Mucosa of descending colon (tissue), 3 donors: ENCODE results near the gene SRSF7. TPM values are rescaled to one million over a fixed set of nuclear protein-coding genes. Genes with fewer than 3 reads are reported as not detected.

Experiments
- ATAC-seq: fragments of 200-7000 bp; cut with Tn5 transposase; one replicate; pipeline ENCODE4 v1.9.1; 2020; ENCODE audit warnings: mild to moderate bottlenecking, moderate library complexity
- DNase-seq, 3 donors: peaks; one replicate each; pipeline ENCODE4 v3.0.0-alpha.2; 2020
- H3K36me3 ChIP-seq: fragments of 200-600 bp; one replicate; pipeline ENCODE4 v1.8.0; 2021; ENCODE audit warnings: low read depth, mild to moderate bottlenecking
- H3K4me1 ChIP-seq: fragments of 200-600 bp; one replicate; pipeline ENCODE4 v1.8.0; 2021; ENCODE audit warnings: low read depth, mild to moderate bottlenecking
- H3K4me3 ChIP-seq: fragments of 200-600 bp; one replicate; pipeline ENCODE4 v1.8.0; 2021; ENCODE audit warnings: mild to moderate bottlenecking
- H3K9me3 ChIP-seq: fragments of 200-600 bp; one replicate; pipeline ENCODE4 v1.8.0; 2021; ENCODE audit warnings: mild to moderate bottlenecking
- intact Hi-C, 2 donors: fragments of 100-400 bp; cut with DNase I in 1 of 2; cut with micrococcal nuclease in 1 of 2; formaldehyde crosslinking; loops; one replicate each; pipeline versions ENCODE4 v1.11.0 to v1.11.1; 2022; cut with DNase I, micrococcal nuclease
- total RNA-seq, 3 donors: library from RNA; stranded (reverse); fragmentation: NEBNext Ultra II Directional in 2 of 3; extraction: Animal tissue kit (Norgen Biotek cat#: 25700) in 2 of 3; gene quantifications; one replicate each; pipeline versions ENCODE4 v1.2.1 to v1.2.4, GENCODE V29; 2021 to 2023
- TF ChIP-seq, protein P1 (sequence below): fragments of 200-600 bp; IDR thresholded peaks from one replicate; pipeline ENCODE4 v1.8.0; 2022; ENCODE audit warnings: antibody characterized with exemption, mild to moderate bottlenecking
- donor health status: DM: no; HTN: no; CAD: no; lungs with moderate emphysema.
- donor health status: DM: no; HTN: no; CAD: no.
- donor health status: DM: no; HTN: yes; CAD: no.

The SRSF7 gene
- total RNA-seq, 3 donors from 2014 or later, result 91.3 to 130 (median 113) TPM

DNA sequence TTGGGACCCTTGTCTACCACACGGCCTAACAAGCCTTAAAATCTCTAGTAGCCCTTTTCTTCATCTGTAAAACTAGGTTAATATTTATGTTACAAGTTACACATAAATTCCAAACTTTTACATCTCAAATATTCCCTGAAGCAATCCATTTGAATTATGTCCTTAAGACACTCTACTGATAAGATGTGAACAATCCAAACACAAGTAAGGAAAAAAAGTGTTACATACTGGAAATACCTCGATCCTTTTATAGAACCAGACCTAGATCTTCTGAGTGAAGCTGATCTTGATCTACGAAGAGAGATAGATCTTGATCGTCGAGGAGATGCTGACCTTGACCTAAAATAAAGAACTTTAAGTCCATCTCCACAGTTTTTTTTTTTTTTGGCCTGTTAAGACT is 3.3 kb downstream of the SRSF7 start:
- TF ChIP-seq, protein P1, sequence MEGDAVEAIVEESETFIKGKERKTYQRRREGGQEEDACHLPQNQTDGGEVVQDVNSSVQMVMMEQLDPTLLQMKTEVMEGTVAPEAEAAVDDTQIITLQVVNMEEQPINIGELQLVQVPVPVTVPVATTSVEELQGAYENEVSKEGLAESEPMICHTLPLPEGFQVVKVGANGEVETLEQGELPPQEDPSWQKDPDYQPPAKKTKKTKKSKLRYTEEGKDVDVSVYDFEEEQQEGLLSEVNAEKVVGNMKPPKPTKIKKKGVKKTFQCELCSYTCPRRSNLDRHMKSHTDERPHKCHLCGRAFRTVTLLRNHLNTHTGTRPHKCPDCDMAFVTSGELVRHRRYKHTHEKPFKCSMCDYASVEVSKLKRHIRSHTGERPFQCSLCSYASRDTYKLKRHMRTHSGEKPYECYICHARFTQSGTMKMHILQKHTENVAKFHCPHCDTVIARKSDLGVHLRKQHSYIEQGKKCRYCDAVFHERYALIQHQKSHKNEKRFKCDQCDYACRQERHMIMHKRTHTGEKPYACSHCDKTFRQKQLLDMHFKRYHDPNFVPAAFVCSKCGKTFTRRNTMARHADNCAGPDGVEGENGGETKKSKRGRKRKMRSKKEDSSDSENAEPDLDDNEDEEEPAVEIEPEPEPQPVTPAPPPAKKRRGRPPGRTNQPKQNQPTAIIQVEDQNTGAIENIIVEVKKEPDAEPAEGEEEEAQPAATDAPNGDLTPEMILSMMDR, result no peak
- ATAC-seq, result no peak
- DNase-seq, result no peak
- Histone ChIP-seq H3K4me3 (no peak overlapping the region), H3K36me3 (no peaks in the 10 kb centered on the region), H3K9me3 (no peaks in the 10 kb centered on the region), H3K4me1 (peaks cover 21% of the 10 kb centered on the region)
- intact Hi-C loops, result no loop called here

DNA sequence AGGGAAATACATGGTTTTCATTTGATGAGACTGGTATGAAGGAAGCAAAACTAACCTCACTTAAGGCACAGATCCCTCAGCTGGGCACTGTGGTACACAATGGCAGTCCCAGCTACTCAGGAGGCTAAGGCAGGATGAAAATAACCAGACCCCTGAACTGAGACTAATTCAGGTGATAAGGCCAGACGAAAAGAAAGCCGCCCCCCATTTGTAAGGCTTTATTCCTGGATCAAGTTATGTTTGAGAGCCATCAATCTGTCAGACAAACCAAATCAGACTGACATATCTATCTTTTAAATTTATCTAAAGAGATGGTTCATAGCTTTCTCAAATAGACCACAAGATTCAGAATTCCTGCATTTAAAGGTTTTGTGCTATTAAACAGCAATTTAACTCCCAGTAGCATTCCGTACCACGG is 4.1 kb downstream of the SRSF7 start:
- Histone ChIP-seq H3K4me3 (no peak overlapping the region), H3K9me3 (no peaks in the 10 kb centered on the region), H3K4me1 (peaks cover 28% of the 10 kb centered on the region), H3K36me3 (no peaks in the 10 kb centered on the region)
- intact Hi-C loops, result no loop called here
- ATAC-seq (no peak), DNase-seq (no peak)
- TF ChIP-seq, protein P1, result no peak

DNA sequence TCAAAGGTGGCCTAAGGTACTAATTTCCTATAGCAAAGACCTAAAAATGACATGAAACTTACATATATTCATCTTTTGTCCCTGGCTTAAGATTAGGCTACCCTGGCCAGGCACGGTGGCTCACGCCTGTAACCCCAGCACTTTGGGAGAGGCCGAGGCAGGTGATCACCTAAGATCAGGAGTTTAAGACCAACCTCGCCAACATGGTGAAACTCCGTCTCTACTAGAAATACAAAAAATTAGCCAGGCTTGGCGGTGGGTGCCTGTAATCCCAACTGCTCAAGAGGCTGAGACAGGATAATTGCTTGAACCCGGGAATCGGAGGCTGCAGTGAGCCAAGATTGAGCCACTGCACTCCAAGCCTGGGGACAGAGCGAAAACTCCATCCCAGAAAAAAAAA is 5.9 kb downstream of the SRSF7 start:
- Histone ChIP-seq H3K9me3 (no peaks in the 10 kb centered on the region), H3K36me3 (no peaks in the 10 kb centered on the region), H3K4me1 (peaks cover 41% of the 10 kb centered on the region), H3K4me3 (no peak overlapping the region)
- no peak for ATAC-seq
- TF ChIP-seq, protein P1, result no peak
- intact Hi-C loops, result loop anchor here in 1 of 2 donors (2.0 kb wide), 1 partner anchor 16 kb away; no protein-coding TSS in a partner anchor
- no peak for DNase-seq

GRCh38 chr2:38744399-38744780 is 6.8 kb downstream of the SRSF7 start:
- intact Hi-C loops, result loop anchor here in 1 of 2 donors (2.0 kb wide), 1 partner anchor 16 kb away; no protein-coding TSS in a partner anchor
- ATAC-seq (no peak), DNase-seq (no peak)
- H3K4me1 ChIP-seq, result peaks cover 42% of the 10 kb centered on the region
- no peaks in the 10 kb centered on the region for H3K9me3 ChIP-seq
- TF ChIP-seq, protein P1, result no peak
- no peaks in the 10 kb centered on the region for H3K36me3 ChIP-seq
- no peak overlapping the region for H3K4me3 ChIP-seq

DNA sequence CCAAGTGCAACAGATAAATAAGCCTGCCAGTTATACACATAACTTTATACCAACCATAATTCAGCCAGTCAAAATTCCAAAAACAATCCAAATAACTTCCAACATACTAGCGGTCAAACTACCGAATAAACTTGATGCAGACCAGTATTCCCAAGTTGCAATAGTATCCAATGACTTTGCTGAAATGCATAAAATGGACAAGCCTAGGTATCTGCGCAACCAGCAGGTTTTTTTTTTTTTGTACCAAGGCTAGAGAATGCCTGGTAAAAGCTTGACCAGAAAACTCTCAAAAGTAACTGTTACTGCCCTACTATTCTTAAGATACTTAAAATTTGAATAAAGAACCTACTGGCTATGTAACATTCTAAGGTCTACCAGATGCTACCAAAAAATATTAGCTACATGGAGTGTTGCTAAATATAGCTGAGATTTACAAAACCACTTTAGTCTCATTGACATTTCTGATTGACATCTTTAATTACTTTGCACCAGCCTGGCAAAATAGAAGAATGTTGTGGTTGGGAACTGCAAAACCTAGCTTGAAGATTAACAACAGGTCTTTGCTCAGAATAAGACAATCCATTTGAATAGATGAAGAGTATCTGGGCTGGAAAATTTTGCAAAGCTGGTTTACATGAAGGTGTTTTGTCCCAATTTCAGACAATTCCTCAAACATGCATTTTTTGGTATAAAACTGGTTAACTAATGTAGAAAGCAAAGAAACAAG is 7.3 kb downstream of the SRSF7 start:
- peaks cover 42% of the 10 kb centered on the region for H3K4me1 ChIP-seq
- intact Hi-C loops, result loop anchor here in 1 of 2 donors (2.0 kb wide), 1 partner anchor 15 kb away; no protein-coding TSS in a partner anchor
- no peaks in the 10 kb centered on the region for H3K36me3 ChIP-seq

More for the DNA sequence above, 7.3 kb downstream of the SRSF7 start:
- ATAC-seq, result no peak
- no peaks in the 10 kb centered on the region for H3K9me3 ChIP-seq
- DNase-seq, result no peak
- H3K4me3 ChIP-seq, result no peak overlapping the region
- TF ChIP-seq, protein P1, result no peak
